Body of pancreas (tissue), 4 donors: ENCODE results near the gene SLC41A3. TPM values are rescaled to one million over a fixed set of nuclear protein-coding genes. Genes with fewer than 3 reads are reported as not detected.
"Not testable (repeated sequence)": the region's sequence is repeated elsewhere in the genome, so short reads cannot be mapped to it uniquely, and the experiment has no call there.

Source experiments
- ATAC-seq: fragments of 150-250 bp; one replicate; pipeline ENCODE4 v1.9.1; 2016
- DNase-seq, 4 donors: peaks; one replicate each; pipeline ENCODE4 v3.0.0-alpha.2; 2019
- H3K27ac ChIP-seq, 4 donors: fragments of 200-600 bp; sonication (generic); 1 replicate in 3 of 4; 2 replicates in 1 of 4; pipeline versions ENCODE4 v1.5.1 to v1.6.1; 2016 to 2019; ENCODE audit warnings: mild to moderate bottlenecking in 1 of 4, mixed read lengths in 1 of 4, moderate library complexity in 1 of 4
- H3K27me3 ChIP-seq, 2 donors: fragments of 200-600 bp; sonication (generic); one replicate each; pipeline ENCODE4 v1.6.0; 2016; ENCODE audit warnings: mild to moderate bottlenecking in 1 of 2
- H3K36me3 ChIP-seq, 2 donors: fragments of 200-600 bp; sonication (generic); replicated peaks in 1 of 2; 2 replicates each; pipeline ENCODE4 v1.5.1; 2016; ENCODE audit warnings: low read depth in 2 of 2; ENCODE audit not compliant: insufficient read depth in 1 of 2
- H3K4me1 ChIP-seq: fragments of 200-600 bp; sonication (generic); one replicate; pipeline ENCODE4 v1.6.0; 2016
- H3K4me3 ChIP-seq, 2 donors: fragments of 200-600 bp; sonication (generic); 1 replicate in 1 of 2; 2 replicates in 1 of 2; pipeline ENCODE4 v1.5.1; 2016 to 2019
- H3K9me3 ChIP-seq, 3 donors: fragments of 200-600 bp; sonication (generic); 1 replicate in 2 of 3; 2 replicates in 1 of 3; pipeline ENCODE4 v1.5.1; 2016
- POLR2A ChIP-seq, 3 donors: fragments of 450-650 bp; IDR thresholded peaks; one replicate each; pipeline ENCODE4 v1.6.1; 2016; ENCODE audit warnings: antibody characterized with exemption in 3 of 3, mild to moderate bottlenecking in 2 of 3
- WGBS, 2 donors: methylation state at CpG; one replicate each; pipeline ENCODE4 v1.1.5; 2017; 5-methylcytosine and 5-hydroxymethylcytosine counted together
- intact Hi-C: fragments of 100-400 bp; cut with DNase I; formaldehyde crosslinking; loops from one replicate; pipeline ENCODE4 v1.15.1; 2023
- total RNA-seq, 2 donors: library from RNA; depleted of rRNA; stranded (reverse); fragments of >200 nt; gene quantifications; one replicate each; pipeline ENCODE4 v1.1.0, GENCODE V29; 2016
- TF ChIP-seq, protein P1 (sequence below), 7 experiments: fragments of 450-650 bp in 4 of 7; fragments of 200-600 bp in 3 of 7; sonication (generic) in 3 of 7; IDR thresholded peaks; one replicate each; pipeline ENCODE4 v1.5.1; 2016 to 2019; ENCODE audit warnings: antibody characterized with exemption in 7 of 7

The SLC41A3 gene
- total RNA-seq, 2 donors from 2014 or later, result 27.4 to 41.0 TPM

GRCh38 chr3:126049289-126050049 lies 34.5 kb downstream of the SLC41A3 start:
- Histone ChIP-seq H3K9me3 (no peaks in the 10 kb centered on the region), H3K4me3 (no peak overlapping the region), H3K27ac (no peak overlapping the region), H3K36me3 (no peaks in the 10 kb centered on the region), H3K27me3 (no peaks in the 10 kb centered on the region), H3K4me1 (no peaks in the 10 kb centered on the region)
- 78 to 84% methylated on average over 5 of the region's 5 CpGs for WGBS, 2 donors
- ATAC-seq (no peak), DNase-seq (no peak)
- TF ChIP-seq, protein P1, sequence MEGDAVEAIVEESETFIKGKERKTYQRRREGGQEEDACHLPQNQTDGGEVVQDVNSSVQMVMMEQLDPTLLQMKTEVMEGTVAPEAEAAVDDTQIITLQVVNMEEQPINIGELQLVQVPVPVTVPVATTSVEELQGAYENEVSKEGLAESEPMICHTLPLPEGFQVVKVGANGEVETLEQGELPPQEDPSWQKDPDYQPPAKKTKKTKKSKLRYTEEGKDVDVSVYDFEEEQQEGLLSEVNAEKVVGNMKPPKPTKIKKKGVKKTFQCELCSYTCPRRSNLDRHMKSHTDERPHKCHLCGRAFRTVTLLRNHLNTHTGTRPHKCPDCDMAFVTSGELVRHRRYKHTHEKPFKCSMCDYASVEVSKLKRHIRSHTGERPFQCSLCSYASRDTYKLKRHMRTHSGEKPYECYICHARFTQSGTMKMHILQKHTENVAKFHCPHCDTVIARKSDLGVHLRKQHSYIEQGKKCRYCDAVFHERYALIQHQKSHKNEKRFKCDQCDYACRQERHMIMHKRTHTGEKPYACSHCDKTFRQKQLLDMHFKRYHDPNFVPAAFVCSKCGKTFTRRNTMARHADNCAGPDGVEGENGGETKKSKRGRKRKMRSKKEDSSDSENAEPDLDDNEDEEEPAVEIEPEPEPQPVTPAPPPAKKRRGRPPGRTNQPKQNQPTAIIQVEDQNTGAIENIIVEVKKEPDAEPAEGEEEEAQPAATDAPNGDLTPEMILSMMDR (IDR thresholded peaks at IDR 0.05), result no peak
- no peak for TF ChIP-seq POLR2A (IDR thresholded peaks at IDR 0.05)
- intact Hi-C loops, result no loop called here

- H3K4me3 ChIP-seq, result no peak overlapping the region
- H3K27me3 ChIP-seq, result no peaks in the 10 kb centered on the region
- ATAC-seq (no peak), DNase-seq (no peak)
- intact Hi-C loops, result no loop called here
- no peak for TF ChIP-seq POLR2A (IDR thresholded peaks at IDR 0.05)
- TF ChIP-seq, protein P1 (IDR thresholded peaks at IDR 0.05), result no peak
- no peak overlapping the region for H3K27ac ChIP-seq
- H3K9me3 ChIP-seq, result no peaks in the 10 kb centered on the region
- no peaks in the 10 kb centered on the region for H3K36me3 ChIP-seq
- no peaks in the 10 kb centered on the region for H3K4me1 ChIP-seq
- WGBS, 2 donors, result 79 to 88% methylated on average over 4 of the region's 4 CpGs
Observed at GRCh38 chr3:126040386-126040785, 43.5 kb downstream of the SLC41A3 start.

- TF ChIP-seq POLR2A (IDR thresholded peaks at IDR 0.05), result no peak
- TF ChIP-seq, protein P1 (IDR thresholded peaks at IDR 0.05), result no peak
- DNase-seq, result no peak
- WGBS, 2 donors, result 53 to 86% methylated on average over 2 of the region's 2 CpGs
- Histone ChIP-seq H3K36me3 (no peaks in the 10 kb centered on the region), H3K9me3 (no peaks in the 10 kb centered on the region), H3K4me3 (no peak overlapping the region), H3K27ac (no peak overlapping the region), H3K4me1 (no peaks in the 10 kb centered on the region), H3K27me3 (no peaks in the 10 kb centered on the region)
- no peak for ATAC-seq
- intact Hi-C loops, result no loop called here
Observed at GRCh38 chr3:126039870-126040269, 44.1 kb downstream of the SLC41A3 start.

DNA sequence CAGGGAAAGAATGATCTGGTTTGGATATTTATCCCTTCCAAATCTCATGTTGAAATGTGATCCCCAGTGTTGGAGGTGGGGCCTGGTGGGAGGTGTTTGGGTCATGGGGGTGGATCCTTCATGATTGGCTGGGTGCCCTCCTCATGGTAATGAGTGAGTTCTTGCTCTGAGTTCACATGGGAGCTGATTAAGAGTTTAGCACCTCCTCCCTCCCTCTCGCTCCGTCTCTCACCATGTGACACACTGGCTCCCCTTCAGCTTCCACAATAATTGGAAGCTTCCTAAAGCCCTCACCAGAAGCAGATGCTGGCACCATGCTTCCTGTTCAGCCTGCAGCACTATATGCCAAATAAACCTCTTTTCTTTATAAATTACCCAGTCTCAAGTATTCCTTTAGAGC lies 45.1 kb downstream of the SLC41A3 start:
- DNase-seq, H3K9me3 ChIP-seq, H3K27ac ChIP-seq, intact Hi-C loops, H3K4me3 ChIP-seq, H3K4me1 ChIP-seq, H3K36me3 ChIP-seq, ATAC-seq, H3K27me3 ChIP-seq: not testable (repeated sequence)
- WGBS, 2 donors, result 82 to 95% methylated on average over 2 of the region's 2 CpGs

DNA sequence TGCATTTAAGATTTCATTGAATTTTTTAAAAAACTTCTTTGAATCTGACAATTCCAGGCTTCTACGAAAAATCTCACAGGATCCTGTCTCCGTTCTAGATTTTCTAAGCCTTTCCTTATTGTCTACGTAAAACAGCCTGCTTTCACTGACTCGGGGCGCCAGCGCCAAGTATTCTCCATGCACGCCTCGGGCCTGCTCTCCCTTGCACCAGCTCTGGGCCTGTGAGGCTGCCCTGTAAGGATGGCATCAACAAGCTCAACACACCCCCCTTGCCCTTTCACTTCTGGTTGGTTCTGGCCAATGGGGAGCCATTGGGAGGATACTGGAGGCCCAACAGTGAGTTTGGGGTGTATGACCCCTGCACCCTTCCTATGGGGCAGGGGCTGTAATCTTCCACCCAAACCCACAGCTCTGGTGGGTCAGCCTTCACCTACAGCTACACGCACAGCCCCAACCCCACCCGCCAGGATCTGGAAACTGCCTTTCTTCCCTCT lies 47.8 kb downstream of the SLC41A3 start:
- Histone ChIP-seq H3K9me3 (no peaks in the 10 kb centered on the region), H3K27ac (no peak overlapping the region), H3K36me3 (no peaks in the 10 kb centered on the region), H3K4me3 (no peak overlapping the region), H3K4me1 (no peaks in the 10 kb centered on the region), H3K27me3 (no peaks in the 10 kb centered on the region)
- intact Hi-C loops, result no loop called here
- ATAC-seq (no peak), DNase-seq (no peak)
- WGBS, 2 donors, result 93 to 99% methylated on average over 10 of the region's 10 CpGs
- TF ChIP-seq, protein P1 (IDR thresholded peaks at IDR 0.05), result no peak
- TF ChIP-seq POLR2A (IDR thresholded peaks at IDR 0.05), result no peak
